Bone marrow (tissue), 2 donors: ENCODE data around the gene CLPTM1L.
"Not testable (repeated sequence)": the region's sequence is repeated elsewhere in the genome, so short reads cannot be mapped to it uniquely, and the experiment has no call there.

Experiments used
- DNase-seq, 2 donors: peaks; one replicate each; lab custom pipeline; 2025; lab: John Stamatoyannopoulos, UW

Gene CLPTM1L

DNA sequence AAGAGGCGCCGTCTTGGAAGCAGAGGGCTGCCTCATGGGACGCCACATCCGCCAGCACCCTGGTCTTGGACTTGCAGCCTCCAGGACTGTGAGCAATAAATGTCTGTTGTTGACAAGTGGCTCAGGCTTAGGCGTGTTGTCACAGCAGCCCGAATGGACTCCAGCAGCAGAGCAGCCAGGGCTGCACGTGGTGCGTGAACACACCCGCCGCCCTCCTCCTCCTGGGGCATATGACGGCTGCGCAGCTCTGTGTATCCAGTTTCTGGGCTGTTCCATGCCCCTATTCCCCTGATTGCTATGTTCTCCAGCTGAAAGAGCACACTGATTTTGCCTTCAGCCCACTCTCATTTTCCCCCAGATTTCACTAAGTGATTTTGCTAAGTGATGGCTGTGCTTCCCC lies 36.0 kb upstream of the CLPTM1L start:
- no peak for DNase-seq

- peak in 1 of 2 donors; percentile 10 for DNase-seq
Measured at GRCh38 chr5:1380011-1380817, 35.3 kb upstream of the CLPTM1L start.

GRCh38 chr5:1378866-1379659 lies 34.2 kb upstream of the CLPTM1L start:
- no peak for DNase-seq

DNA sequence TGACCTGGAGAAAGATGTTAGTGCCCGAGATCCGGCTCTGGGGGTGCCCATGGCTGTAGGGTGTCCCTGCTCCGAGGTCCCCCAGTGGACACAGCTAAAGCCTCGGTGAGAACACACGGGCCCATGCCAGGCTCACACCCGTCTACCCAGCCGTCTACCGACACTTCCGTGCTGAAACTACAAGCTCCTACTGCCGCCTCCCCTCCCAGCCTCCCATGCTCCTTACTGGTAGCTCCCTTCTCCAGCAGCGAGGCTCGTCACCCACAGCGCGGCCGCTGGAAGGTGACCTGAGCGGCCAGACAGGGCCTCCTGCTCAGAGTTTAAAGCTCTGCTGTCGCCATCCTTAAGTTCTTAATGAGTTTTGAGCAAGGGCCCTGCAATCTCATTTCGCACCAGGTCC lies 33.2 kb upstream of the CLPTM1L start:
- no peak for DNase-seq

DNA sequence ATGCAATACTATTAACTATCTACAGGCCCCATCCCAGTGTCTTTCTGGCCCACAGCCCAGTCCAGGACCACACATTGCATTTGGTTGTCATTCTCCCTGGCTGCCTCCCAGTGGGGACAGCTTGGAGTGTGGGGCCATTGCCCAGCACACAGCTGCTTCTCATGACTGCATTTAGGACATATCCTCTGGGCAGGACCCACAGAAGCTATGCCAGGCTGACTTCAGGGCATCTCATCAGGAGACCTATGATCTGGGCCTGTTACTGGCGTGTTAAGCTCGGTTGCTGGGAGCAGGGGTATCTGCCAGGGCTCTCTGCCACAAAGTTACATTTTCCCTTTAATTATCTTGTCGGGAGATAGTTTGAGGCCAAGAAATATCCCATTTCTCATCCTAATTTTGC lies 32.1 kb upstream of the CLPTM1L start:
- no peak for DNase-seq

GRCh38 chr5:1375871-1376810 lies 31.2 kb upstream of the CLPTM1L start:
- no peak for DNase-seq

DNA sequence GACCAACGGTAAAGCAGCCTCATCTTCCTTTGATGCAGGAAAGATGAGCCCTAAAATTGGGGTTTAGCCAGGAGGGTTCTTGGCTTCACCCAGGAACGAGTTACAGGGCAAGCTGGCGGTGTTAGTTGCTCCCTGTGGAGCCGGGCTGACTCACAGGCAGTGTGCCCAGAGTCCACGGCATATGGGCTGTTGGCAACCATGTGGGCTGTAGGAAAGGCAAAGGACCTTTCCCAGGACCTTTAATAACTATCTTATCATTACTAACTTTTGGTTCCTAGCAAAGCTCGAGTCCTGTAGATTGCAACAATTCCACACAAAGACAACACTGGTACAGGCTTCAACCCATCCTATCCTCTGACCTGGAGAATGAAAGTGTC lies 29.8 kb upstream of the CLPTM1L start:
- no peak for DNase-seq

GRCh38 chr5:1374030-1374678 lies 29.3 kb upstream of the CLPTM1L start:
- no peak for DNase-seq

DNA sequence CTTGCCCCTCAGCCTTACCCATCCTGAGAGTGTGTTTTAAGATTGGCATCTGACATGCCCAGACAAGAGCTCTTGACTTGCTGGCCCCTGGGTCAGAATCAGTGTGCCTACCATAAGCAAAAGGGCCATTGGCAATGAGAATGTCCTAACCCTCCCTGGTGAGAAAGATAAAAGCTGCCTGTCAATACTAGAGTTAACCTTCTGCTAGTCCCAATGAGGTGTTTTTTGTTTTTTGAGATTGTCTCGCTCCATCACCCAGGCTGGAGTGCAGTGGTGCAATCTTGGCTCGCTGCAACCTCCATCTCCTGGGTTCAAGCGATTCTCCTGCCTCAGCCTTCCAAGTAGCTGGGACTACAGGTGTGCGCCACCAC lies 27.1 kb upstream of the CLPTM1L start:
- DNase-seq = not testable (repeated sequence)

GRCh38 chr5:1371218-1371971 lies 26.5 kb upstream of the CLPTM1L start:
- DNase-seq = no peak

- no peak for DNase-seq
Measured at GRCh38 chr5:1370006-1370405, 25.1 kb upstream of the CLPTM1L start.

- no peak for DNase-seq
Measured at GRCh38 chr5:1368756-1369155, 23.9 kb upstream of the CLPTM1L start.

DNA sequence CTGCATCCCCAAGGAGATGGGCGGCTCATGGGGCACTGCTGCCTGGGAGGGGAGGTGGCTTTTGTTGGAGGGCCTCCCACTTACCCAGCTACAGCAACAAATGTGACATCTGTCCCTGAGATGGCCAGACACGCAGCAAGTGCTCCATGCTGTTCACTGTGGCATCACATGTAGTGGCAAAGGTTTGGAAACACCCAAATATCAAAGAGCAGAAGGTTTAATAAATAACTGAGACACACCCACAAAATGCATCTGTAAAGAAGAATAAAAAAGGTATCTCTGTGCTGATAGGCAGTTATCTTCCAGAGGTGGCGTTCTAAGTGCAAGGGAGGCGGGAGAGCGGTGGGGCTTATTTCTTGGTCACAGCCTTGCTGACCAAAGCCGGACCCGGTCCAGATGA lies 23.3 kb upstream of the CLPTM1L start:
- no peak for DNase-seq

DNA sequence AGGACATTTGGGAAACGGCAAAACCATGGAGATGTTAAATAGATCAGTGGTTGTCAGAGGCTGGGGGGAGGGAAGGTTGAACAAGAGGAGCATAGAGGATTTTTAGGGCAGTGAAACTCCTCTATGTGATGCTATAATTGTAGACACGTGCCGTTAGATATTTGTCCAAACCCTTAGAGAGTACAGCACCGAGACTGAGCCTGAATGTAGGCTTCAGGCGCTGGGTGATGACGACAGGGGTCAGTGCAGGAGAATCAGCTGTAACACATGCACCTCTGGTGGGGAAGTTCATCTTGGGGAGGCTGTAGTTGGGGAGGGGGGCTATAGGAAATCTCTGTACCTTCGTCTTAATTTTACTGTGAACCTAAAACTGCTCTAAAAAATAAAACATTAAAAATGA lies 22.2 kb upstream of the CLPTM1L start:
- DNase-seq = no peak

DNA sequence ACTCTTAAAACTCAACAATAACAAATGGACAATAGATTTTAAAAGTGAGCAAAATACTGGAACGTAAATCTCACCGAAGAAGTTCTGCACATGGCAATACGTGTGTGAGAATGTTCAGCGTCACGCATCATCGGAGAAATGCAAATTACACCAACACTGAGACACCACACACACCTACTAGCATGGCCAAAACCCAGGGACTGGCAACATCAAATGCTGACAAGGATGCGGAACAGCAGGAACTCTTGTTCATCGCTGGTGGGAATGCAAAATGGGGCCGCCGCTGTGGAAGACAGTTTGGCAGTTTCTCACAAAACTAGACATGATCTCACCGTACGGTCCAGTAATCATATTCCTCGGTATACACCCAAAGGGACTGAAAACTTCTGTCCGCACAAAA lies 21.6 kb upstream of the CLPTM1L start:
- no peak for DNase-seq

- no peak for DNase-seq
Measured at GRCh38 chr5:1364211-1364610, 19.3 kb upstream of the CLPTM1L start.

GRCh38 chr5:1363581-1363980 lies 18.7 kb upstream of the CLPTM1L start:
- DNase-seq = no peak

DNA sequence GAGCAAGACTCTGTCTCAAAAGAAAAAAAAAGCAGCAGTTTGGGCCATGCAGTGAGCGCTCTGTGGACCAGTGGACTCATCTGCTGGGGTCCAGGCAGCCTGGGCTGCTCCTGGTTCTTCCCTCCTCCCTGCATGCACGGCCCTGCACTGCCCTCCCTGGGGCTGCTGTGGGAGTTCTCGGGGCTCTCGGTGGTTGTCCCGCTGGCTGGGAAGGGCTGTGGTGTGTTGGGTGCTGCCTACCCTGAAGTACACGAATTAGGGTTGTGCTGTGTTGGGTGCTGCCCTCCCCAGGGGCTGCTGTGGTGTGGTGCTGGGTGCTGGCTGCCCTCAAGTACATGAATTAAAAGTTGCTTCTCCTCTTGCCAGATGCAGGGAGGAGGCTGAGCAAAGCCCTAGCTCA lies 18.3 kb upstream of the CLPTM1L start:
- DNase-seq = no peak

GRCh38 chr5:1362242-1363015 lies 17.5 kb upstream of the CLPTM1L start:
- DNase-seq = no peak

DNA sequence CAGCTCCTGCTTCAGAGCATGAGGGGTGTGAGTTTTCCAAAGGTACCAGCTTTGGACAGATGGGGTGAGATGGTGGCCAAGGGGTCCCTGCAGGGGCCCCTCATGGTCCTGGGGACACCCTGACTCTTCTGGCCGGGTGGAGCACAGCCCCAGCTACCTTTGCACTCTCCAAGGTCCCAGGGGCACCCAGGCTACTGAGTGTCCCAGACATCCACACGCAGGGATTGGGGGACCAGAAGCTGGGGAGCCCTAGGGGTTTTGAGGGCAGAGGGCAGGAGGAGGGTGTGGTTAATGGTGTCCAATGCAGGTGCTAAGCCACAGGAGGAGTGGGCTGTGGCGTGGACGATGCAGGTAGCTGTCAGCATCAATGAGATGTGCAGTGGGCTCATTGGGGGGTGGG lies 16.0 kb upstream of the CLPTM1L start:
- DNase-seq = no peak
